Memory B cell (primary cell): ENCODE measurements around the gene MAML2.

Experiments
- ATAC-seq: fragments of 150-1000 bp; cut with Tn5 transposase; 2 replicates; pipeline ENCODE4 v1.10.0; 2021; ENCODE audit warnings: low read depth, mild to moderate bottlenecking, moderate library complexity
- DNase-seq, 2 donors: peaks; one replicate each; pipeline ENCODE4 v3.0.0; 2022; ENCODE audit warnings: low spot score in 2 of 2
- H3K27ac Mint-ChIP-seq: one replicate; pipeline ENCODE4 v1.8.0; 2022; ENCODE audit warnings: mild to moderate bottlenecking, moderate library complexity, mixed read lengths
- H3K27me3 Mint-ChIP-seq: one replicate; pipeline ENCODE4 v1.8.0; 2022; ENCODE audit warnings: mixed read lengths
- H3K36me3 Mint-ChIP-seq: one replicate; pipeline ENCODE4 v1.8.0; 2022; ENCODE audit warnings: mild to moderate bottlenecking, mixed read lengths
- H3K4me1 Mint-ChIP-seq: one replicate; pipeline ENCODE4 v1.8.0; 2022; ENCODE audit warnings: mixed read lengths
- H3K4me3 Mint-ChIP-seq: one replicate; pipeline ENCODE4 v1.8.0; 2022; ENCODE audit warnings: mild to moderate bottlenecking, moderate library complexity, mixed read lengths
- H3K9me3 Mint-ChIP-seq: one replicate; pipeline ENCODE4 v1.8.0; 2022; ENCODE audit warnings: mixed read lengths

The MAML2 gene

DNA sequence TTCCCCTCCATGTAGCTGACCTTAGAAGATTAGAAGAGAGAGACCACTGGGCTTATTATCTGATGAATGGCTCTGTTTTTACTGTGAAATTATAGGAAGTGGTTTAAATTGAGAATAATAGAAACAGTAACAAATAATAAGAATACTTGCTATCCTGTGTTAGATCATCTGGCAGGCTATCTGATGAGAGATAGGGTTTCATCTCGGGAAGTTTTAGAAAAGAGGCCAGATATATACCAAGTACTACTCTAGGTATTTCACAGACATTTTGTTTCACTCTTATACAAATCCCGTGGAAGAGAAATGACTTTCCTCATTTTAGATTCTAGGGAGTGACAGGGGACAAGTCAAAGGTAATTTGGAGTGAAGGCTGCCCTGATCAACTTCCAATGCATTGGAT is 198.4 kb downstream of the MAML2 start:
- Mint-ChIP-seq H3K36me3 (peaks cover 6% of the 10 kb centered on the region), H3K27me3 (no peaks in the 10 kb centered on the region), H3K4me3 (no peak overlapping the region), H3K9me3 (no peaks in the 10 kb centered on the region), H3K27ac (peak overlapping the region; percentile 37), H3K4me1 (peaks cover 13% of the 10 kb centered on the region)
- no peak for ATAC-seq
- DNase-seq, result no peak

DNA sequence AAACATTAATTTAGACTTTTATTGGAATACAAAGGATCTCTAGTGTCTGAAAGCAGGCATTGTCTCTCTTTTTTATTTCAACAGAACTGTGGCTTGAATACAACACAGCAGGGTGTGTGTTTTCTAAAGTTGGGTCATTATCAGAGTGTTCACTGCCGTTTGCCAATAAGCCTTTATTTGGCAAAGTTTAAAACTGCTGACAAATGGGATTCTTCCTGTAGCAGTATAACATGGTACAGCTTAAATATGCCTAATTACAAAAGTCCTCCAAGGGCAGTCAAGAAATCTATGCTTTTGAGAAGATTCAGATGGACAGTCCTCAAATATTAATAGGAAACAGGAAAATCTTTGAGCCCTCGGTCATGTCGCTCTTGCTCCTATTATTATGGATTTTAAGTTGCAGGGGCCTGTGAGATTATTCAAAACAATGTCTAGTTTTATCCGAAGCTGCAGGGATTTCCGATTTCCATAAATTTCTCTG is 199.9 kb downstream of the MAML2 start:
- Mint-ChIP-seq H3K27me3 (no peaks in the 10 kb centered on the region), H3K9me3 (no peaks in the 10 kb centered on the region), H3K4me3 (no peak overlapping the region), H3K27ac (no peak overlapping the region), H3K4me1 (peaks cover 13% of the 10 kb centered on the region), H3K36me3 (peaks cover 6% of the 10 kb centered on the region)
- ATAC-seq (no peak), DNase-seq (no peak)

DNA sequence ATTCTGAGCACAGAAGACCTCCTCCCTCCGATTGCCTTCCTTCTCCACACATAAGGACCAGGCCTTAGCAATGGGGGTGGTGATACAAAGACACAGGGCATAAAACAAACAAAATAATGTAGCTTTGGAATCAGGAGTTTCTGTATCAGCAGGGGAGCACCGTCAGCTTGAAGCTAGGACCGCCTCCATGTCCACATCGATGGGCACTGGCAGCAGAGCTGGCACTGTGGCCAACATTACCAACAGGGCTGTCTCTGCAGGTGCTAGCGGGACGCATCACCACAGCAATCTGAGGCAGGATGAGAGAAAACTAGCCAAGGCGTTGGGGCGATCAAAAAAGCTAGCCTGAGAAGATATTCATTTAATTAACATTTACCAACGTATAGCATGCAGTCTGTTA is 201.4 kb downstream of the MAML2 start:
- DNase-seq (no peak), ATAC-seq (no peak)
- Mint-ChIP-seq H3K4me1 (peaks cover 20% of the 10 kb centered on the region), H3K9me3 (no peaks in the 10 kb centered on the region), H3K27me3 (no peaks in the 10 kb centered on the region), H3K27ac (peak overlapping the region; percentile 48), H3K4me3 (no peak overlapping the region), H3K36me3 (peaks cover 6% of the 10 kb centered on the region)

DNA sequence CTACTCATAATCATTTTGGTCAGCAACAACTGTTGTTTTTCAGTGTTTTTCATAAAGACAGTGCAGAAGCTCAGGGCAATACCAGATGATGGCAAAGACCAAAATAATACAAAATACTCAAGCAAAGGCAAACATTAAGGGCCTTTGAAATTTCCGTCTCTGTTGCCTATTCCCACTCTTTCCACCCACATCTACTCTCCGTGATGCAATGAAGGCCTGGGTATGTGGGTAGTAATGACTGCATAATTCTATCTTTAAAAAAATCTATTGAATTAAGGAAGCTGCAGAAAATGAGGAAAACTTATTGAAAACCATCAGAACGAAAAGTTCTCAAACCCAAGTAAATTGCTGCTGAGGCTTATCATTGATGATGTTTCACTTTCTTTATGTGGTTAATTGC is 203.3 kb downstream of the MAML2 start:
- Mint-ChIP-seq H3K4me3 (no peak overlapping the region), H3K27me3 (no peaks in the 10 kb centered on the region), H3K27ac (peak overlapping the region; percentile 63), H3K36me3 (peaks cover 6% of the 10 kb centered on the region), H3K4me1 (peaks cover 22% of the 10 kb centered on the region), H3K9me3 (no peaks in the 10 kb centered on the region)
- DNase-seq (no peak), ATAC-seq (no peak)

DNA sequence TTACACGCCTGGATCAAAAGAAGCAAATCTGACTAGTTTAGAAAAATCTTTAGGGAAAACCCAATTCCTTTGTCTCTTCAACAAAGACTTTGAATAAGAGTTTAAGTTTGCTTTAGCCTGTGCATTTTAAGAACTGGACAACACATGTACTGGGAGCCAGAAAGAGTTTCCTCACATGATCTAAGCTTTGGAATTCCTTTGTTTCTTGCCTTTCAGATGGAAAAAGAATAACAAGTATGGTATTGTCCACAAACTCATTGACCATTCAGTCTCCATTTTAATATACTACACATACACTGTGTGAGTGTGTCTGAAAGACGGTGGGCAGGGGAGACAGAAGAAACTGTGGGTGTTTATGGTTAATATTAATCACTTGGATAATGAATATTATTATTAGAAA is 205.6 kb downstream of the MAML2 start:
- no peak for DNase-seq
- H3K36me3 Mint-ChIP-seq, result peaks cover 6% of the 10 kb centered on the region
- ATAC-seq, result no peak
- peak overlapping the region; percentile 96 for H3K27ac Mint-ChIP-seq
- no peak overlapping the region for H3K4me3 Mint-ChIP-seq
- no peaks in the 10 kb centered on the region for H3K27me3 Mint-ChIP-seq
- H3K9me3 Mint-ChIP-seq, result no peaks in the 10 kb centered on the region
- peaks cover 21% of the 10 kb centered on the region for H3K4me1 Mint-ChIP-seq

DNA sequence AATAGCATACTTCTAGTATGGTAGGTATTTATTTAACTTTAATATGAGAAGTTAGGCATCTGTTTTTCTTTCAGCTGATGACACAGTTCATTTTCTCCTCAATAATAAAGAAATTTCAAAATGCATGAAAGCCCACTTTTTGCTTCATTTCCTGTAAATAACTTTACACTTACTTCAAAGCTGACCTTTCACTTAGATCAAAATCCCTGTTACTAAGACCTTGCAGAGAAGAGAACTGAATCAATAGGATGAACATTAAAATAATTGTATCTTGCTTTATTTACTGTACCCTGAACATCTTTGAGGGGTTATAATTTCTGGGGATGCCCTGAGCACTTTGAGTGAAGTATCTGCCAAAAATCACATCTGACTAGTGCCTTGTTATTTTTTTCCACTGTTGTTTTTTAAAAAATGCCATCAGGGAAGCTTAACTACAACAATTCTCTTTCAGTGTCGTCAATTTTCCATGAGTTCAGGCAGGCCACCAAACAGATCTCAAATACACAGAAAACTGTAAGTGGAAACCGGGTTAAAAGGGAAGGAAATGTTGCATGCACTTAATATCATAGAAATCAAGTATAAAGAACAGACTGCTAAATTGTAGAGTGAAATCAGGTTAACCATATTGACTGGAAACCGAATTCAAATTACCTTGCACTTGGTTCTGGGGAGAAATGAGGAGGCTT is 206.2 kb downstream of the MAML2 start:
- Mint-ChIP-seq H3K4me3 (no peak overlapping the region), H3K36me3 (peaks cover 6% of the 10 kb centered on the region), H3K27ac (peak overlapping the region; percentile 96), H3K9me3 (no peaks in the 10 kb centered on the region), H3K4me1 (peaks cover 22% of the 10 kb centered on the region), H3K27me3 (no peaks in the 10 kb centered on the region)
- ATAC-seq (no peak), DNase-seq (no peak)

DNA sequence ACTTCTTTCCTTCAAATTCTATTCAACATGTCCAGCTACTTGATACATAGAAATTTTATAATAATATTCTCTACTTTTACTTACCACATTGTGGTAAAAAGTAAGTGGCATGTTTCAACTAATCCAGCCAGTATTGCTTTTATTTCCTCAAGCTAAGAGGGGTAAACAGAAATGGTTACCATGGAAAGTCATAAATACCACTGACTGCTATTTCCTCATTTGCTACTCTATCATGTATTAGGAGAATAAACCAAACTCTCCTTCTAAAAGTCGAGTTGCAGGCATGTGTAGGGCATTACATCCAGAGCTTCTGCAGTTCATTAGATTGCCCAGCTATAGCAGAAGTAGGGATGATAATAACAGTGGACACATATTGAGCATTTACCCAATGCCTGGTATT is 208.4 kb downstream of the MAML2 start:
- H3K4me3 Mint-ChIP-seq, result no peak overlapping the region
- H3K27me3 Mint-ChIP-seq, result no peaks in the 10 kb centered on the region
- peak overlapping the region; percentile 96 for H3K27ac Mint-ChIP-seq
- H3K9me3 Mint-ChIP-seq, result no peaks in the 10 kb centered on the region
- peaks cover 3% of the 10 kb centered on the region for H3K36me3 Mint-ChIP-seq
- DNase-seq (peak; percentile 20 to 24), ATAC-seq (peak; percentile 97)
- peaks cover 21% of the 10 kb centered on the region for H3K4me1 Mint-ChIP-seq

DNA sequence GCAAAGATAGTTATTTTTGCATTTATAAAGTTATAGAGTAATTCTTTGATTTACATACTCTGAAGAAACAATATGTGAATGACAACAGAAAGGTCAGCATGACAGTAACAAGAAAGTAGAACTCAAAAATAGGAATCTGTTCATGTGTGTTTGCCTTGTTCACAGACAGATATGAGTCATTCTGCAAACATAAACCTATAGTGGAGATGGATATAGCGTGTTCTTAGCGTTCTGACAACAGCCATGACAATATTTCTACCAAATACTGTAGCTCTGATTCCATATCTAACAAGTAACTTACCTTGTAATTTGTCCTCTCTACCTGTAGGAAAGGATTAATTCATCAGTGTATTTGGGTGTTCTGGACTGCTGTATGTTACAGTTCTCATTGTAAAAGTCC is 210.6 kb downstream of the MAML2 start:
- ATAC-seq (no peak), DNase-seq (no peak)
- Mint-ChIP-seq H3K4me3 (no peak overlapping the region), H3K4me1 (peaks cover 28% of the 10 kb centered on the region), H3K36me3 (peaks cover 3% of the 10 kb centered on the region), H3K27me3 (no peaks in the 10 kb centered on the region), H3K27ac (peak overlapping the region; percentile 19), H3K9me3 (no peaks in the 10 kb centered on the region)

DNA sequence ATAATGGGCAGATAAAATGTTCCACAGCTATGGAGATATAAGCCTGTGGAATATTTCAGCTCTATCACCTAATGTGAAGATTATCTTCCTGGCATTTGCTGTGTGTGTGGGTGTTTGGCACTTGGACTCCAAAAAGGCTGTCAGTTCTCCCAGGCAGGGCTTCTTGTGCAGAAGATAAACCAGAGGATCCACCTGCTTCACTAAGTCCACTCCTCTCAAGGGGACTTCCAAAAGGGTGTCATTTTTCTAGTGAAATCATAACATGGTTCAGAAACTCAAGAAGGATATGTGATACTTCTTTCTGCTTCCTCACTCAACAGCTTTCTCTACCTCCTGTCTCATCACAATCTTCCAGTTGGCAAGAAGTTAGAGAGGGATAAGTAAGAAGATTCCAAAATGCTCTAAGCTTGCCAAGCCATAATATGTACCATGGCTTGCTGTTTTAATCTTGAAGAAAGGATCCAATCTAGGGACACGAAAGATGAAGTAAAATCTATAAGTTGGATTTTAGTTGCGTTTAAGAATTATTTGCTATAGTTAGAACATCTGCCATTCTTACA is 212.9 kb downstream of the MAML2 start:
- DNase-seq (no peak), ATAC-seq (no peak)
- Mint-ChIP-seq H3K4me1 (peaks cover 32% of the 10 kb centered on the region), H3K27me3 (no peaks in the 10 kb centered on the region), H3K9me3 (no peaks in the 10 kb centered on the region), H3K4me3 (no peak overlapping the region), H3K36me3 (peaks cover 8% of the 10 kb centered on the region), H3K27ac (peak overlapping the region; percentile 39)

DNA sequence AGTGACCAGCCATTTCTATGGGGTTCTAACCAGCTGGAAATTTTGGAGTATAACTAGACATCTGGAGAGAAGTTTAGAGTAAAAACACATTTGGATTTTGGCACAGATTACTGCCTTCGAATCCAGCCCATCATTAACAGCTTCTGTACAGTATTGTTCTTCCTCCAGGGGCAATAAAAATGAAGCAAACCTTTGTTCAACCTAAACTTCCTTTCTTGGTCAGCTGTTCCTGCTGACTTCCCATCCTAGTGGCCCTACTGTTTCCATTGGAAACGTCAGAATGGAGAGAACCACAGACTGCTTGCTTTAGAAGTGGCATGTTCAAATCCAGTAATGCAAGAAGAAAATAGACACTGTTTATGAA is 215.4 kb downstream of the MAML2 start:
- no peak overlapping the region for H3K4me3 Mint-ChIP-seq
- H3K36me3 Mint-ChIP-seq, result peaks cover 10% of the 10 kb centered on the region
- H3K27ac Mint-ChIP-seq, result no peak overlapping the region

DNA sequence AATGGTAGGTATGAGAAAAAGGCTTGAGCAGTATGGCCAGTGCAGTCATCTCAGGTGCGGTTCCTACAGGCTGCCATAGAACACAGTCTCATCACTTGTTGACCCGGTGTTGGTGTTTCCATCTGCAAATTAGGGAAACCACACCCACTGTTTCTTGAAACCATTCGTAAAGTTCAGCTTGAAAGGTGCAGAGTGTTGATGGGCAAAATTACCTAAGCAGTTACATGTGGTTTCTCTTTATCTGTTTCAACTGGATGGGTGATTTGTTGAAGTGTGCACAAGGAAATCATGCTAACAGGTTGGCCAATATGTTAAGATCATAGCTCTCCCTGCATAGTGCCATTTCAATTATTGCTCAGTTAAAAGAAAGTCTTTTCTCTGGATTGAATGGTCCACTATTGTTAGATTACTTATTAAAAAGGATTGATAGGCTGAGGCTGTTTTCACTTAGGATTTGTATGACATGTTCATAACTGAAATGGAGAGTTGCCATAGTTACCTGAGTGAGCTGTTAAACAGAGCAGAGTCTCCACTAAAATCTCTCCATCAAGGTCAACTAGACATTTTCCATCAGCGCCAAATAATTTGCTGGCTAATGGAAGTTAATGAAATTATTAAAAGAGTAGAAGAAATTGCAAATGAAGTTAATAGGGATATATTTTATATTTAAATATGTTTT is 215.9 kb downstream of the MAML2 start:
- H3K9me3 Mint-ChIP-seq, result no peaks in the 10 kb centered on the region
- no peak for DNase-seq
- ATAC-seq, result no peak
- H3K36me3 Mint-ChIP-seq, result peaks cover 13% of the 10 kb centered on the region
- H3K27ac Mint-ChIP-seq, result peak overlapping the region; percentile 48
- H3K27me3 Mint-ChIP-seq, result no peaks in the 10 kb centered on the region
- H3K4me3 Mint-ChIP-seq, result no peak overlapping the region
- H3K4me1 Mint-ChIP-seq, result peaks cover 31% of the 10 kb centered on the region

More for the DNA sequence above, 215.4 kb downstream of the MAML2 start:
- Mint-ChIP-seq H3K4me1 (peaks cover 30% of the 10 kb centered on the region), H3K9me3 (no peaks in the 10 kb centered on the region), H3K27me3 (no peaks in the 10 kb centered on the region)
- ATAC-seq, result no peak
- DNase-seq, result no peak

DNA sequence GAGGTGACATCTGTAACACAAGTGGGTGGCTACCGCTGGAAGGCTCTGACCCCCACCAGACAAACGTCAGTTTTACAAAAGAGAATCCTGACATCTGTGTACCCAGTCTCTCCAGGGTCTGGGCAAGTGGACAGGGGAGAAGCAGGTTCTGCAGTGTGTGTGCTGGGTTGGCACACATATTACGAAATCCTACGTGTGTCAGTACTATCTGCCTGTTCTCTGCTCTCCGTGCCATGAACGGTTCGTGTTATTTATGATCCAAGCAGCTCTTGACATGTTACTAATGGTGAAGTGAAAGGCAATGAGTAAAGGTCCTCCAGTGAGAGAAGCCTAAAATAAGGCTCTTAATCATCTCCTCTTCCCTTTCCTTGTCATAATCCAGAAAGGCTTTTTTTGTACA is 217.6 kb downstream of the MAML2 start:
- DNase-seq (no peak), ATAC-seq (no peak)
- H3K27me3 Mint-ChIP-seq, result no peaks in the 10 kb centered on the region
- H3K4me3 Mint-ChIP-seq, result no peak overlapping the region
- peaks cover 11% of the 10 kb centered on the region for H3K36me3 Mint-ChIP-seq
- no peak overlapping the region for H3K27ac Mint-ChIP-seq
- peaks cover 31% of the 10 kb centered on the region for H3K4me1 Mint-ChIP-seq
- no peaks in the 10 kb centered on the region for H3K9me3 Mint-ChIP-seq

DNA sequence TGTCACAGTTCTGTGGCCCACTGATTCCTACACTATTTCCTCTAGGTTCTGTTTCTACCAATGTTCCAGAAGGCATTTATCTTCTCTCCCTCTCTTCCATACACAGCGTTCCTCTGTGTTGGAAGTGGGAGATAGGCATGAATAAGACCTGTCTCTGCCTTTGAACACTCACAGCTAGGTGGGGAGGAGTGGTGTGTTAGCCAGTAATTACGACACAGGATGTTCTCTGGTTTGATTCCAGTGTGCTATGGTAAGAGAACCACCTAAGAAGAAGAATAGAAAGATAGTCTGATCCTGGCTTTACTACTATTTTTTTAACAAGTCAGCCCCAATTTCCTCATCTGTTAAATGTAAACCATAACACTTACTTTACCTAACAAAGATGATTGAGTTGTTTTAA is 218.8 kb downstream of the MAML2 start:
- ATAC-seq (no peak), DNase-seq (no peak)
- Mint-ChIP-seq H3K4me1 (peaks cover 24% of the 10 kb centered on the region), H3K27ac (no peak overlapping the region), H3K4me3 (no peak overlapping the region), H3K36me3 (peaks cover 11% of the 10 kb centered on the region), H3K9me3 (no peaks in the 10 kb centered on the region), H3K27me3 (no peaks in the 10 kb centered on the region)

DNA sequence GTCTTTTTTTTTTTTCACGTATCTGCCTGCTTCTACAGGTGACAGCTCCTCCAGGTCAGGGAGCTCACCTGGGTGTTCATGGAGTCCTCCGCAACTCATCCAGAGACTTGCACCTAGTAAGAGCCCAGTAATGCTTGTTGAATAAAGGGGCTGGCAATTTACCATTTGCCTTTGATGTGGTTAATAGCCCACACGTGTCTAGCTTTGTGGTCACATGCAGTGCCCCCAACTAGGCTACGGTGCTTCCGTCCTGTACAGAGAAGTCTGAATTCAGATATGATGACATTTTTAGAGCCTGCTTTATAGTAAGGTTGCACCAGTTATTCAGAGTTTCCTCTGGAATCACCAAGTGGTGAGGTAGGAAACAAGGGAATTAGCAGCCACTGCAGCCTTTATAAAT is 219.7 kb downstream of the MAML2 start:
- no peak overlapping the region for H3K4me3 Mint-ChIP-seq
- H3K27ac Mint-ChIP-seq, result no peak overlapping the region
- H3K4me1 Mint-ChIP-seq, result peaks cover 21% of the 10 kb centered on the region
- ATAC-seq (no peak), DNase-seq (no peak)
- no peaks in the 10 kb centered on the region for H3K27me3 Mint-ChIP-seq
- peaks cover 15% of the 10 kb centered on the region for H3K36me3 Mint-ChIP-seq
- no peaks in the 10 kb centered on the region for H3K9me3 Mint-ChIP-seq
